Neural crest cell (in vitro differentiated cells): ENCODE measurements around the gene FXYD7. TPM values are rescaled to one million over a fixed set of nuclear protein-coding genes. Genes with fewer than 3 reads are reported as not detected.

ENCODE experiments used
- DNase-seq: peaks from one replicate; pipeline ENCODE4 v3.0.0; 2021; ENCODE audit warnings: low read depth, mixed read lengths, low spot score
- H3K27ac Mint-ChIP-seq: one replicate; pipeline ENCODE4 v1.8.0; 2021; ENCODE audit warnings: mild to moderate bottlenecking, mixed read lengths; ENCODE audit not compliant: unreplicated experiment
- H3K27me3 Mint-ChIP-seq: 2 replicates; pipeline ENCODE4 v1.8.0; 2021; ENCODE audit warnings: low read depth, mild to moderate bottlenecking, mixed read lengths
- H3K36me3 Mint-ChIP-seq: 2 replicates; pipeline ENCODE4 v1.8.0; 2021; ENCODE audit warnings: low read depth, mild to moderate bottlenecking, mixed read lengths
- H3K4me1 Mint-ChIP-seq: 2 replicates; pipeline ENCODE4 v1.8.0; 2021; ENCODE audit warnings: mixed read lengths
- H3K4me3 Mint-ChIP-seq: one replicate; pipeline ENCODE4 v1.8.0; 2021; ENCODE audit warnings: mild to moderate bottlenecking, mixed read lengths
- H3K9me3 Mint-ChIP-seq: 2 replicates; pipeline ENCODE4 v1.8.0; 2021; ENCODE audit warnings: mixed read lengths
- total RNA-seq: library from RNA; stranded (reverse); gene quantifications from 2 replicates; pipeline ENCODE4 v1.2.1, GENCODE V29; 2021
- TF ChIP-seq, protein P1 (sequence below): fragments of 200-600 bp; sonication (generic); conservative IDR thresholded peaks from 2 replicates; pipeline ENCODE4 v1.5.0; 2021; ENCODE audit warnings: antibody characterized with exemption, mild to moderate bottlenecking

FXYD7 gene
- total RNA-seq, 1 donor from 2014 or later, result 1.4 TPM

DNA sequence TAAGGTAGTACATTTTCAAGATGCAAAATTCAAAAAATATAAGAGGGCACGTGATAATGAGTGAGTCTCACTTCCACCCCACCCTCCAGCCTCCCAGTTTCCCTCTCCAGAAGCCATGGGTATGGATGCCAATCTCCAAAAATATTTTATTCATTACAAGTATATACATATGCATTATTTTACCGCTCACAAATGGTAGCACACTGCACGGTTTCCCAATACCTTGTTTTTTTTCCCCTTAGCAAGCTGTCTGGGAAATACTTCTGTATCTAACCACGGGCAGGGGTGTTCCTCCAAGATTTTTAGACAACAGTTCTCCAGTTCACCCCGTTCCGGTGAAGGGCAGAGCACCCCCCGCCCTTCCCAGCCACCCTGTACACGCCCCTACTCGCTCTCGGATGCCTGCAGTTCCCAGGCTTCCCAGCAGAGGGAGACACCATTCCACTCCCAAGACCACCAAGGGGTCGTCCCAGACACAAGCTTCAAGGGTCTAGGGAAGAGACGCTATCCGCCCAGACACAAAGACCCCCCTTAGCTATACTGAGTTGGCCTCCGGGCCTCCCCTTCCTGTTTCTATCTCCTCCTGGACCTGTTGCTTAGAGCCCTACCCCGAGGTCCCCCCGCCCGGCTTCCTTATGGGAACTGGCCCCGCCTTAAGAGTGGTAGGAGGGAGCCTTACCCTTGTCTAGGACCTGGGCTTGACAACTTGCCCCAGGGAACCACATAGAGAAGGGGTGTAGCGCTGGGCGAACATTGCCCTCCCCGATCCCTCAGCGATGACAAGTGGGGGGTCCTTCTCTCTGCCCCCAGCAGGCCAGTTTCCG is 28.5 kb upstream of the FXYD7 start:
- TF ChIP-seq, protein P1, sequence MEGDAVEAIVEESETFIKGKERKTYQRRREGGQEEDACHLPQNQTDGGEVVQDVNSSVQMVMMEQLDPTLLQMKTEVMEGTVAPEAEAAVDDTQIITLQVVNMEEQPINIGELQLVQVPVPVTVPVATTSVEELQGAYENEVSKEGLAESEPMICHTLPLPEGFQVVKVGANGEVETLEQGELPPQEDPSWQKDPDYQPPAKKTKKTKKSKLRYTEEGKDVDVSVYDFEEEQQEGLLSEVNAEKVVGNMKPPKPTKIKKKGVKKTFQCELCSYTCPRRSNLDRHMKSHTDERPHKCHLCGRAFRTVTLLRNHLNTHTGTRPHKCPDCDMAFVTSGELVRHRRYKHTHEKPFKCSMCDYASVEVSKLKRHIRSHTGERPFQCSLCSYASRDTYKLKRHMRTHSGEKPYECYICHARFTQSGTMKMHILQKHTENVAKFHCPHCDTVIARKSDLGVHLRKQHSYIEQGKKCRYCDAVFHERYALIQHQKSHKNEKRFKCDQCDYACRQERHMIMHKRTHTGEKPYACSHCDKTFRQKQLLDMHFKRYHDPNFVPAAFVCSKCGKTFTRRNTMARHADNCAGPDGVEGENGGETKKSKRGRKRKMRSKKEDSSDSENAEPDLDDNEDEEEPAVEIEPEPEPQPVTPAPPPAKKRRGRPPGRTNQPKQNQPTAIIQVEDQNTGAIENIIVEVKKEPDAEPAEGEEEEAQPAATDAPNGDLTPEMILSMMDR, result peak; percentile 97
- peaks cover 53% of the 10 kb centered on the region for H3K4me1 Mint-ChIP-seq
- peaks cover 3% of the 10 kb centered on the region for H3K27me3 Mint-ChIP-seq
- peak overlapping the region; percentile 68 for H3K27ac Mint-ChIP-seq
- DNase-seq, result peak; percentile 97
- H3K36me3 Mint-ChIP-seq, result no peaks in the 10 kb centered on the region
- H3K4me3 Mint-ChIP-seq, result peak overlapping the region; percentile 78
- H3K9me3 Mint-ChIP-seq, result no peaks in the 10 kb centered on the region

DNA sequence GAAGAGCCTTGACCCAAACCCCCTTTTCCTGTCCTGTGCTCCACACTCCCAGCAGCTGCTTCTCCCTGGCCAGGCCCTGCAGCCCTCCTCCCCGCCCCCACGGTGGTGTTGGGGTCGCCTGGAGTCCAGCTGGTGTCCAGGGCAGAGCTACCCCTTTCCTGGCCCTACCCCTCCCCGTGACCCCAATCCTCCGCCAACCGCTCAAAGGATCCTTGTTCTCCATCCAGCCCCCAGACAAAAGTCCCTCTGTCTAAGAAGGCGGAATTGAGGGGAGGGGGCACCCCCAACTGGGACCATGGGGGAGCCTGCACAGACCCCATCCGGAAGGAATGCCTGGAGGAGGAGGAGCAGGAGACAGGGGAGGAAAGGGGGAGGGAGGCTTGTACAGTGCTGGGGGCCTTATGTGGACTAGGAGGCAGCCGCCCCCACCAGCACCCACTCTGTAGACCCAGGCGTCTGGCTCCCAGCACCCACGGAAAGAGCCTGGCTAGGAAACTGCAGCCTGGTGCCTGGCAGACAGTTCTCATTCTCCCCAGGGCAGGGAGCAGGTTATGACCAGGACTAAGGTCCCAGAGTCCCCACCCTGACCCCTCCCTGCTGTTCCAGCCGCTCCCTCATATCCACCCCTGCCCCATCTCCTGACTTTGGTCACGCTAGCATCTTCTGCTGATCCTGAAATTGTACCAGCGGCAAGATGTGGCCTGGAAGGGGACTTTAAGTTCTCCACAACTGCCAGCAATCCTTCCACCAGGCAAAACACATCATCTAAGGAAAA is 27.7 kb upstream of the FXYD7 start, which contains the start of gene FXYD3:
TSS of gene FXYD3 (plus strand) at position 647 of the 775 bp plus-strand sequence. CDS start 3,554 bp downstream, outside the sequence.
- Mint-ChIP-seq H3K9me3 (no peaks in the 10 kb centered on the region), H3K4me3 (peak within 1 kb of the TSS; percentile 78), H3K27ac (peak within 1 kb of the TSS; percentile 90), H3K27me3 (peaks cover 3% of the 10 kb centered on the region), H3K36me3 (no peaks in the 10 kb centered on the region), H3K4me1 (peaks cover 56% of the 10 kb centered on the region)
- TF ChIP-seq, protein P1, result no peak
- peak; percentile 54 for DNase-seq

DNA sequence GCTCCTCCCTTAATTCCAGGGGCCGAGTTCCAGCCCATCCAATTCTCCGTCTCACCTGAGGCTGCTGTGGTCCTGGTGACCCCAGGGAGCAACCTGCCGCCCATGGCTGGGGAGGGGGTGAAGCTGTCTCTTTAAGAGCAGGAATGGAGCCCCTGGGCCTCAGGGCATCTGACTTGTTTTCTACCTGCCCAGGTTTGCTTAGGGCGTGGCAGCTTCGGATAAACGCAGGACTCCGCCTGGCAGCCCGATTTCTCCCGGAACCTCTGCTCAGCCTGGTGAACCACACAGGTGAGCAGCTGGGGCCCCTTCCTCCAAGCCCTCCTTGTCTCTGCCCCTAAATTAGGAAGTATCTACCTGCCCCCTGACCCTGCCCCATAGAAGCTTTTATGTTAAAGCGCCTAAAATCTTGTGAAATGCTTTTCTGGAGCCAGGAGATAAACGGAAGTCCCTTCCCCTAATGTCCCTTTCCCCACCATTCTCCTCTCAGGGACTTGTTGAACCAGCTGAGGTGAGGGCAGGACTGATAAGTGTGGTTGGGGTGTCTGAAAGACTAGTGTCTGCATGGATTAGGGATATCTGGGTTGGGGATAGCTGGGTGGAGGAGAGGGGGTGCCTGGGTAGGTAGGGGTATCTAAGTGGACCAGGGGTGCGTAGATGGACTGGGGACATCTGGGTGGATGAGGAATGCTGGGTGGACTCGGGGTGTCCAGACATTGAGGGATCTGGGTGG is 26.8 kb upstream of the FXYD7 start:
- no peak for DNase-seq
- Mint-ChIP-seq H3K27me3 (peaks cover 3% of the 10 kb centered on the region), H3K9me3 (no peaks in the 10 kb centered on the region), H3K4me3 (peak overlapping the region; percentile 78), H3K36me3 (no peaks in the 10 kb centered on the region), H3K4me1 (peaks cover 50% of the 10 kb centered on the region), H3K27ac (peak overlapping the region; percentile 90)
- TF ChIP-seq, protein P1, result no peak

DNA sequence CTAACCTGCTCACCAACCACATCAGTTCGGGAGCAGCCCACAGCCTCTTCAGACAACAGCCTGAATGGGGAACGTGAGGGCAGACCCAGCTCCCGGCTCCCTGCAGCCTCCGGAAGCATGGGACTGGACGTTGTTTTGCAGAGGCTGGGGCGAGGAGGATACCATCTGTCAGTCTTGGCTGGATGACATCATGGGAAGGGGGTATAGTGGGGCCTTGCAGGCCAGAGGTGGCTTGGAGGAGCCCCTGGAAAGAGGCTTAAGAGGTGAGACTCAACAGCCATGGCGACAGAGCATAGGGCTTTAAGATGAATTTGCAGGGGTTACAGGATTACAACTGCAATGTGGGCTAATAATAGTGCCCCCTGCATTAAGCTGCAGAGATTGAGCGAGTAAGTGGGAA is 25.9 kb upstream of the FXYD7 start:
- Mint-ChIP-seq H3K27ac (no peak overlapping the region), H3K4me1 (peaks cover 46% of the 10 kb centered on the region), H3K36me3 (no peaks in the 10 kb centered on the region), H3K27me3 (peaks cover 3% of the 10 kb centered on the region), H3K4me3 (peak overlapping the region; percentile 20), H3K9me3 (no peaks in the 10 kb centered on the region)
- TF ChIP-seq, protein P1, result no peak
- DNase-seq, result no peak

DNA sequence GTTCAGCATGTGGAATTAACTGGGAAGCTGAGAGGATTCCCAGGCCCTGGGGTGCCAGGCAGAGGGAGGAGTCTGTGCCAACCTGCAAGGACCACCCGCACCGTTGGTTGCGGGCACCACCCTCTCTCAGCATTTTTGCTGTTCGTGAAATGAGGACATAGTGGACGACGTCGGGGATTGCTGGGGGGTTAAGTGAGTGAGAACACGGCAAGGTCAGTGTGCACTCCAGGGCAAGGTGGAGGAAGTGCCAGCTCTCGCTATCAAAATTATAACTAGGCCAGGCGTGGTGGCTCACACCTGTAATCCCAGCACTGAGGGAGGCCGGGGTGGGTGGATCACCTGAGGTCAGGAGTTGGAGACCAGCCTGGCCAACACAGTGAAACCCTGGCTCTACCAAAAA is 25.3 kb upstream of the FXYD7 start:
- Mint-ChIP-seq H3K27ac (no peak overlapping the region), H3K36me3 (no peaks in the 10 kb centered on the region), H3K4me1 (peaks cover 44% of the 10 kb centered on the region), H3K9me3 (no peaks in the 10 kb centered on the region), H3K27me3 (peaks cover 3% of the 10 kb centered on the region), H3K4me3 (no peak overlapping the region)
- no peak for DNase-seq
- TF ChIP-seq, protein P1, result no peak
